Naive B cell (primary cell): ENCODE results near the gene KCNH8. TPM values are rescaled to one million over a fixed set of nuclear protein-coding genes. Genes with fewer than 3 reads are reported as not detected.
"Not testable (repeated sequence)": the region's sequence is repeated elsewhere in the genome, so short reads cannot be mapped to it uniquely, and the experiment has no call there.

Source experiments
- ATAC-seq, 2 donors: fragments of 150-1000 bp; cut with Tn5 transposase; 2 replicates each; pipeline ENCODE4 v1.10.0; 2021; ENCODE audit warnings: low read depth in 2 of 2, mild to moderate bottlenecking in 2 of 2, moderate library complexity in 2 of 2
- DNase-seq: peaks from one replicate; pipeline ENCODE4 v3.0.0; 2022
- H3K27ac Mint-ChIP-seq, 6 donors: one replicate each; pipeline ENCODE4 v1.8.0; 2020 to 2022; ENCODE audit warnings: mild to moderate bottlenecking in 6 of 6, mixed read lengths in 6 of 6, moderate library complexity in 5 of 6, inconsistent platforms in 2 of 6
- H3K27me3 Mint-ChIP-seq, 3 donors: one replicate each; pipeline ENCODE4 v1.8.0; 2021 to 2022; ENCODE audit warnings: mixed read lengths in 3 of 3, mild to moderate bottlenecking in 1 of 3
- H3K36me3 Mint-ChIP-seq, 2 donors: one replicate each; pipeline ENCODE4 v1.8.0; 2020 to 2022; ENCODE audit warnings: mixed read lengths in 2 of 2, inconsistent platforms in 1 of 2, mild to moderate bottlenecking in 1 of 2
- H3K4me1 Mint-ChIP-seq, 3 donors: one replicate each; pipeline ENCODE4 v1.8.0; 2020 to 2022; ENCODE audit warnings: mixed read lengths in 3 of 3, inconsistent platforms in 1 of 3, mild to moderate bottlenecking in 1 of 3, moderate library complexity in 1 of 3
- H3K4me3 Mint-ChIP-seq, 8 donors: one replicate each; pipeline ENCODE4 v1.8.0; 2020 to 2022; ENCODE audit warnings: mild to moderate bottlenecking in 8 of 8, mixed read lengths in 8 of 8, moderate library complexity in 8 of 8, inconsistent platforms in 2 of 8
- H3K9me3 Mint-ChIP-seq, 7 donors: one replicate each; pipeline ENCODE4 v1.8.0; 2020 to 2022; ENCODE audit warnings: mixed read lengths in 7 of 7, mild to moderate bottlenecking in 5 of 7, inconsistent platforms in 2 of 7, moderate library complexity in 1 of 7
- polyA plus RNA-seq, 6 donors: library from polyadenylated mRNA; unstranded; fragments of 300-500 nt; fragmentation: Illumina TruSeq; gene quantifications; one replicate each; pipeline ENCODE4 v1.2.3, GENCODE V29; 2021; ENCODE audit warnings: low read depth in 6 of 6

Gene KCNH8
- polyA plus RNA-seq, 6 donors from 2014 or later, result 3.4 to 5.8 (median 4.3) TPM

GRCh38 chr3:19199131-19199530, 50.8 kb downstream of the KCNH8 start:
- peaks cover 0 to 7% (median 0%) of the 10 kb centered on the region in 3 donors for H3K4me1 Mint-ChIP-seq
- DNase-seq (no peak), ATAC-seq (no peak)
- H3K27me3 Mint-ChIP-seq, result no peaks in the 10 kb centered on the region
- H3K4me3 Mint-ChIP-seq, result no peak overlapping the region
- H3K27ac Mint-ChIP-seq, result no peak overlapping the region
- no peaks in the 10 kb centered on the region for H3K36me3 Mint-ChIP-seq
- H3K9me3 Mint-ChIP-seq, result no peaks in the 10 kb centered on the region

GRCh38 chr3:19202303-19202702, 54.0 kb downstream of the KCNH8 start:
- no peak for ATAC-seq
- Mint-ChIP-seq H3K4me1 (no peaks in the 10 kb centered on the region), H3K36me3 (no peaks in the 10 kb centered on the region), H3K4me3 (no peak overlapping the region), H3K9me3 (no peaks in the 10 kb centered on the region), H3K27me3 (no peaks in the 10 kb centered on the region), H3K27ac (no peak overlapping the region)
- no peak for DNase-seq

GRCh38 chr3:19202754-19203153, 54.4 kb downstream of the KCNH8 start:
- ATAC-seq (no peak), DNase-seq (no peak)
- H3K27me3 Mint-ChIP-seq, result no peaks in the 10 kb centered on the region
- no peaks in the 10 kb centered on the region for H3K36me3 Mint-ChIP-seq
- no peaks in the 10 kb centered on the region for H3K9me3 Mint-ChIP-seq
- H3K27ac Mint-ChIP-seq, result no peak overlapping the region
- no peak overlapping the region for H3K4me3 Mint-ChIP-seq
- H3K4me1 Mint-ChIP-seq, result no peaks in the 10 kb centered on the region

- Mint-ChIP-seq H3K4me1 (no peaks in the 10 kb centered on the region), H3K4me3 (no peak overlapping the region), H3K9me3 (no peaks in the 10 kb centered on the region), H3K27ac (no peak overlapping the region), H3K36me3 (no peaks in the 10 kb centered on the region), H3K27me3 (no peaks in the 10 kb centered on the region)
- DNase-seq (no peak), ATAC-seq (no peak)
Observed at GRCh38 chr3:19206540-19206939, 58.2 kb downstream of the KCNH8 start.

GRCh38 chr3:19213603-19214220, 65.4 kb downstream of the KCNH8 start:
- DNase-seq, result peak; percentile 42
- no peaks in the 10 kb centered on the region for H3K27me3 Mint-ChIP-seq
- peak; percentile 78 to 92 for ATAC-seq
- no peak overlapping the region for H3K4me3 Mint-ChIP-seq
- no peaks in the 10 kb centered on the region for H3K36me3 Mint-ChIP-seq
- peaks cover 4 to 17% (median 8%) of the 10 kb centered on the region in 3 donors for H3K4me1 Mint-ChIP-seq
- H3K9me3 Mint-ChIP-seq, result no peaks in the 10 kb centered on the region
- peak overlapping the region in 4 of 6 donors; percentile 22 to 67 (median 34) for H3K27ac Mint-ChIP-seq

- DNase-seq (no peak), ATAC-seq (no peak)
- no peaks in the 10 kb centered on the region for H3K27me3 Mint-ChIP-seq
- peaks cover 4 to 21% (median 8%) of the 10 kb centered on the region in 3 donors for H3K4me1 Mint-ChIP-seq
- H3K27ac Mint-ChIP-seq, result peak overlapping the region in 1 of 6 donors; percentile 33
- no peak overlapping the region for H3K4me3 Mint-ChIP-seq
- no peaks in the 10 kb centered on the region for H3K9me3 Mint-ChIP-seq
- H3K36me3 Mint-ChIP-seq, result no peaks in the 10 kb centered on the region
Observed at GRCh38 chr3:19215427-19215826, 67.1 kb downstream of the KCNH8 start.

- no peak for ATAC-seq
- no peak for DNase-seq
- H3K36me3 Mint-ChIP-seq, result no peaks in the 10 kb centered on the region
- H3K4me1 Mint-ChIP-seq, result peaks cover 4 to 22% (median 8%) of the 10 kb centered on the region in 3 donors
- no peaks in the 10 kb centered on the region for H3K27me3 Mint-ChIP-seq
- H3K4me3 Mint-ChIP-seq, result no peak overlapping the region
- no peak overlapping the region for H3K27ac Mint-ChIP-seq
- no peaks in the 10 kb centered on the region for H3K9me3 Mint-ChIP-seq
Observed at GRCh38 chr3:19216669-19217337, 68.5 kb downstream of the KCNH8 start.

- no peaks in the 10 kb centered on the region for H3K36me3 Mint-ChIP-seq
- DNase-seq, result no peak
- no peaks in the 10 kb centered on the region for H3K9me3 Mint-ChIP-seq
- H3K27ac Mint-ChIP-seq, result no peak overlapping the region
- no peaks in the 10 kb centered on the region for H3K27me3 Mint-ChIP-seq
- no peak overlapping the region for H3K4me3 Mint-ChIP-seq
- H3K4me1 Mint-ChIP-seq, result peaks cover 0 to 14% (median 0%) of the 10 kb centered on the region in 3 donors
- no peak for ATAC-seq
Observed at GRCh38 chr3:19220311-19220710, 72.0 kb downstream of the KCNH8 start.

- Mint-ChIP-seq H3K27ac (no peak overlapping the region), H3K4me3 (no peak overlapping the region), H3K4me1 (peaks cover 0 to 10% (median 0%) of the 10 kb centered on the region in 3 donors), H3K27me3 (no peaks in the 10 kb centered on the region), H3K9me3 (no peaks in the 10 kb centered on the region), H3K36me3 (no peaks in the 10 kb centered on the region)
- DNase-seq (no peak), ATAC-seq (no peak)
Observed at GRCh38 chr3:19221081-19221480, 72.8 kb downstream of the KCNH8 start.

GRCh38 chr3:19226479-19226878, 78.2 kb downstream of the KCNH8 start:
- H3K36me3 Mint-ChIP-seq, result peaks cover 3 to 17% of the 10 kb centered on the region in 2 donors
- H3K4me1 Mint-ChIP-seq, result peaks cover 12 to 25% (median 23%) of the 10 kb centered on the region in 3 donors
- ATAC-seq (no peak), DNase-seq (no peak)
- H3K27ac Mint-ChIP-seq, result peak overlapping the region in 5 of 6 donors; percentile 5 to 58 (median 37)
- H3K4me3 Mint-ChIP-seq, result no peak overlapping the region
- H3K9me3 Mint-ChIP-seq, result peaks cover 4 to 10% (median 6%) of the 10 kb centered on the region in 7 donors
- no peaks in the 10 kb centered on the region for H3K27me3 Mint-ChIP-seq

GRCh38 chr3:19228167-19228566, 79.9 kb downstream of the KCNH8 start:
- H3K36me3 Mint-ChIP-seq, result peaks cover 3 to 17% of the 10 kb centered on the region in 2 donors
- no peak for DNase-seq
- peaks cover 13 to 25% (median 23%) of the 10 kb centered on the region in 3 donors for H3K4me1 Mint-ChIP-seq
- H3K27me3 Mint-ChIP-seq, result no peaks in the 10 kb centered on the region
- H3K27ac Mint-ChIP-seq, result peak overlapping the region in 1 of 6 donors; percentile 94
- ATAC-seq, result no peak
- peak overlapping the region in 2 of 8 donors; percentile 31 to 79 for H3K4me3 Mint-ChIP-seq
- H3K9me3 Mint-ChIP-seq, result peaks cover 4 to 10% (median 6%) of the 10 kb centered on the region in 7 donors

- Mint-ChIP-seq H3K4me1 (peaks cover 19 to 32% (median 30%) of the 10 kb centered on the region in 3 donors), H3K4me3 (peak overlapping the region in 7 of 8 donors; percentile 42 to 86 (median 79)), H3K27ac (peak overlapping the region; percentile 94 to 99 (median 95)), H3K27me3 (no peaks in the 10 kb centered on the region), H3K9me3 (peaks cover 4 to 11% (median 7%) of the 10 kb centered on the region in 7 donors), H3K36me3 (peaks cover 3 to 17% of the 10 kb centered on the region in 2 donors)
- no peak for ATAC-seq
- DNase-seq, result no peak
Observed at GRCh38 chr3:19229086-19229485, 80.8 kb downstream of the KCNH8 start.

GRCh38 chr3:19229881-19230280, 81.6 kb downstream of the KCNH8 start:
- Mint-ChIP-seq H3K4me1 (peaks cover 19 to 34% (median 30%) of the 10 kb centered on the region in 3 donors), H3K4me3 (peak overlapping the region; percentile 42 to 86 (median 78)), H3K9me3 (peaks cover 4 to 13% (median 8%) of the 10 kb centered on the region in 7 donors), H3K27ac (peak overlapping the region; percentile 94 to 99 (median 95)), H3K36me3 (peaks cover 3 to 17% of the 10 kb centered on the region in 2 donors)
- DNase-seq (peak; percentile 69), ATAC-seq (peak; percentile 97 to 98)
- H3K27me3 Mint-ChIP-seq, result not testable (repeated sequence)
